GM18858 (cell line): ENCODE data around the gene PHYHIPL.
"Not testable (repeated sequence)": the region's sequence is repeated elsewhere in the genome, so short reads cannot be mapped to it uniquely, and the experiment has no call there.

Source experiments
- ATAC-seq: cut with Tn5 transposase; IDR thresholded peaks from one replicate; pipeline ENCODE4 v1.9.1; 2021; ENCODE audit not compliant: unreplicated experiment

Gene PHYHIPL

DNA sequence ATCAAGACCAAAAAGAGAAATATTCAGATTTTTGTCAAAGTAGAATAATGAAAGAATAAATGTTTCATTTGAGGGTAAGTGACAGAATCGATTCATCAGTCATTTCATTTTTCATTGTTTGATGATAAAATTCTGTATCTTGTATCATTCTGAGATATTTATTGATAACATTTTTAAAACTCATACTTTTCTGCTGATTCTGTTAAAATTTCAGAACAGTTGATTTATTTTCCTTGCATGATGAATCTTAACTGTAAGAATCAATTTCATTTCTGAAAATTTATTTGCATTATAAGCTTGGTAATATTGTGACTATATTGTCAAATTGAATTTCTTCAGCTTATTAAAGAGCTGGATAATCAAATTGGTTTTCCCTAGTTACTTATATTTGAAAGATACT, 13.9 kb downstream of the PHYHIPL start:
- ATAC-seq = no peak

DNA sequence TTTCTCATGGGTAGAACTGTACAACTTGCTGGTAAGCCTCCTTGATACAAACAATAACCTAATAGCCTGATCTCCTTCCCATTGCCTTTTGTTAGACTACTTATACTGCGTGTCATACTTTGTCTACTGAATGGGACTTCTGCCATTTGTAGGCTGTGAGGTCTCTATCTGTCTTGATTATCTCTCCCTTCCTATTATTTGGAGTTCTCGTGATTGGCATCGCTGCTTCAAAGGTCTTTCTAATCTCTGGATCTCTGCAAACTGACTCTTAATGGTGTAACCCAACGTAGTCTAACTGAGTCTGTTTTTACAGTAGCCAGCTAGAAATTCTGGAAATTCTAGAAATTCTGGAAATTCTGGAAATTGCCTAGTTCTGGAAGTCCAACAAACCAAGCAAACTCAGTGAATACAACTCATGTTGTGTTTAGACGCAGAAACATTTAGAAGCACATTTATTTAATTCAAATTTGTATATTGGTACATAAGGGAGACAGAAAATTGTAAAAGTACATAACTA, 29.8 kb downstream of the PHYHIPL start:
- no peak for ATAC-seq

GRCh38 chr10:59212301-59212798, 35.9 kb downstream of the PHYHIPL start:
- no peak for ATAC-seq

- ATAC-seq = no peak
These were observed 37.7 kb downstream of the PHYHIPL start for GRCh38 chr10:59214160-59214559.

- no peak for ATAC-seq
These were observed 39.9 kb downstream of the PHYHIPL start for GRCh38 chr10:59216178-59216869.

- no peak for ATAC-seq
These were observed 46.3 kb downstream of the PHYHIPL start for GRCh38 chr10:59222788-59223187.

- ATAC-seq = not testable (repeated sequence)
These were observed 47.2 kb downstream of the PHYHIPL start for GRCh38 chr10:59223597-59223996.

DNA sequence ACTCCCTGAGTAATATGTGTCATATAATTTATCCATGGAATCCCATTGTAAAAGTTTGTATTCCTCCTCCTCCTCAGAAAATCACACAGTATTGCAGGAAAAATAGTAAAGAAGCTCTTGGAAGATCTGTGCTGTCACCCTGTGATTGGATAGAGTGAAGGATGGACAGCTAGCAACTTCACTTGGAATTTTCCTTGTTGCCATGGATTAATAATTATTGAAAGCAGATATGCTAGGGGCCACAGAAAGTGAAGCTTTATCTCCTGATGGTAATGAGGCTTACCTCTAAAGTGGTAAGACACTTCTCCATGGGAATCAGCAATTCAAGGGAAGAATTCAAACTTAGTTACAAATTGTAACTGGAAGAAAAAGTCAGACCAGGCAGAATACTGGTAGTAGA, 48.8 kb downstream of the PHYHIPL start:
- ATAC-seq = no peak

DNA sequence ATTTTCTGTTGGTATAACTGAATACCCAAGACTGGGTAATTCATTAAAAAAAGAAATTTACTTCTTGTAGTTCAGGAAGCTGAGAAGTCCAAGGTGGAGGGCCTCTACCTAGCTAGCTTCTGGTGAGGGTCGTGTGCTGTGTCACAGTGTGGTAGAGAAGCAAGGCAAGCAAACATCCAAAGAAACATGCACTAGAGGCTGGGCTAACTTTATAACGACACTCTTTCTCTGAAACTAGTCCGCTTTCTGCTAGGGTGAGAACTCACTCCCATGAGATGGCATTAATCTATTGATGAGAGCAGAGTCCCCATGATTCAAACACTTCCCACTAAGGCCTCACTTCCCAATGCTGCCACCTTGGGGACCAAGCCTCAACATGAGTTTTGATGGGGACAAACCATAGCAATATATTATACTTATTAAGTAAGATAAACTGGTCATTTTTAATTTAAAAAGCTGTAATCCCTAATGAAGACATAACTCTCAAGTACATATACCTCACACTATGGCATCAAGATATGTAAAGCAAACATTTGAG, 50.8 kb downstream of the PHYHIPL start:
- ATAC-seq = no peak

- ATAC-seq = no peak
These were observed 53.0 kb downstream of the PHYHIPL start for GRCh38 chr10:59229441-59229840.

GRCh38 chr10:59234194-59234593, 57.8 kb downstream of the PHYHIPL start:
- ATAC-seq = no peak

DNA sequence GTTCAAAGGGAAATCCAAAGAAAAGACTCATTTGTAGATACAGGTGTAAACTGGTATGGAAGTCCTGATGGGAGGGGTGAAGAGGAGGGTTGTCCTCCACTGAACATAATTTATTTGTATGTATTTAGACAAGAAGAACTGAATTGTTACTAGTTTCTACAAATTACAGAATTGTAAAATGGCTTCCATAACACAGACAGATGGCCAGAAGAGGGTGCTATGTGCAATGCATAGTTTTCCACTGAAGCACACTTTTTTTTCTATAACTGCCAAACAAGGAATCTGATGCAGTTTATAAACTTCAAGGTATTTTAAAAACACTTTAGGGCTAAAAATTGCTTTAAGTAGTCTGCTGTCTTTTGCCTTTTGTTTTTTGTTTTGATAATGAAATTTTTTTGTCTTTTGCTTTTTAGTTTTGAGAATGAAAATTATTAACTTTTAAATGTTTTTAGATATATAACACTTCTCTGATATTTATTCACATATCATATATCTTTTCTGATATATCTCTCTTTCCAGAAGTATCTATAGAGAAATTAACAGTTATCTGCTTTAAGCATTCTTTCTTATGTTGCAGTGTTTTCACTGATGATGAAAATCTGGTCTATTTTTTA, 58.5 kb downstream of the PHYHIPL start:
- no peak for ATAC-seq

GRCh38 chr10:59236064-59236697, 59.7 kb downstream of the PHYHIPL start:
- no peak for ATAC-seq

DNA sequence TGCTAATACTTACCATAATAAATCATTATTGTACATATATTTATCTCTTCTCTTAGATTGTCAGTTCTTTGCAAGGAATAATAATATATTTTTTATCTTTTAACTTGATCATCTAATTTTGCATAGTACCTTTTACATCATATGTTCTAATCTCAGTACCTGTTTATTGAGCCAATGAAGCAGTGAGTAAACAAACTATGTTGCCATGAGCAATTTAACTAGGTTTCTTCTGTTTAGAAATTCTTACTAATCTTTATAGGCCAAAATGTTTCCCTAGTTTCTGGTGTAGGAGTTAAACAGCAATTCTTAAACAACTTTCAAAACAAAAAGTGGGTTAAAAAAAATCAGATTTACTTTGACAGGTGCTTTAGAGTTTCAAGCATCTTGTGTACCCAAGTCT, 61.3 kb downstream of the PHYHIPL start:
- no peak for ATAC-seq

GRCh38 chr10:59239108-59239507, 62.7 kb downstream of the PHYHIPL start:
- not testable (repeated sequence) for ATAC-seq

DNA sequence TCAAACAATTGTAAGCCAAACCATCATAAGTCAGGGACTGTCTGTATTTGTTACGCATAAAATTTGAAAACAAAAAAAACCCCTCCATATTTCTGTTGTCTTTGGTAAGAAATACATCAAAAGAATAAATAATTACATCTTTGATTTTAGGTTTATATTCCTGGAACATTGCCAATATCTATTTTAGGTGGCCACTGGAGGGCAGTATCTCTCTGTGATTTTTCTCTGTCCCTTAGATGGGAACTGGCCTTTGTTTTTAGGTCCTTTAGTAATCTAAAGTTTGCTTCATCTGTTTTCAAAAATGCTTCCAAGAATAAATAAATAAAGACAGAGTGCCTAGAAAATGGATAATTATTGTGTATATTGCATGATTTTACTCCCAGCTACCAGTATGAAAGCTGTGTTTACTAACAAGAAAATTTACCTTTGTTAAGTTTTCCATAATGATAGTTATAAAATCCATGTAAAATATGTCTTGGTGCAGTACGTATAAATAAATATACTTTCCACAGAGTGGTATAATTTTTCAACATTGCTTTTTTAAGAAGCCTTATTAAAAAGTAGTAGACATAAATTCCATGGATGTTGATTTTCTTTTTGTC, 64.2 kb downstream of the PHYHIPL start:
- no peak for ATAC-seq

DNA sequence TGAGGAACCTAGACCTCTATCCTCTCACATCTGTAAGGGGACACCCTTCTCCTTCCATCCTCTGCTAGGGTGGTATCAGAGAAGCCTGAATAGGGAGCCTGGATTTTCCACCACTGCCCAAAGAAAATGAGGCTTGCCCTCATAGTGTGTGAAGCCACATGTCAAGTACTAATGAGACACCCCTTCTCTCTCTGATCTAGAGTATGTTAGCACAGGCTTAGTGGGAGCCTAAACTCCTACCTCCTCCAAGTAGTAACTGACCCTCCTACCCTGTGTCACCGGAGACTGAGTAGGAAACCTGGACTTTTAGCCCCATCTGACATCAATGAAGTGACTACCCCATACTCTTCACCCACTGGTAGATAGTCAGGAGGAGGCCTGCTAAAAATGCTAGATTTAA, 65.6 kb downstream of the PHYHIPL start:
- no peak for ATAC-seq

GRCh38 chr10:59242991-59243390, 66.5 kb downstream of the PHYHIPL start:
- no peak for ATAC-seq

GRCh38 chr10:59243611-59244195, 67.3 kb downstream of the PHYHIPL start:
- no peak for ATAC-seq

- no peak for ATAC-seq
These were observed 68.4 kb downstream of the PHYHIPL start for GRCh38 chr10:59244871-59245270.

DNA sequence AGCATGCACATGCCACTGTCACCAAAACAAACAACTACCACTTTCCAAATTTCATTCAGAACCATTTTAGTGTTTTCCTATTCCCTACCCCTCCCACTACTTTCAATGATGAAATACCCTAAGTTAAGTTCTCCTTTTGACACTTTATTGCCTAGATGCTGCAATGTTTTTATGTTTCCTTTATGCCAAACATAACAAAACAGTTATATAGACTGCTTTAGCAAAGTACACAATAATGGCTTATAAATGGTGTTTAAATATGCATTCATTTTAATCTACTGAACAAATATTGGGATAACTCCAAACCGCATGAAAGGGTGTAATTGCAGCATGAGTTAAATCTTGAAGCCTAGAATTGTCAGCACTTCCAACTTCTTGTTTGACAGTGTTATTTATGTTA, 69.2 kb downstream of the PHYHIPL start:
- ATAC-seq = no peak
